ENCODE measurements around the gene CLPSL1. TPM values are rescaled to one million over a fixed set of nuclear protein-coding genes. Genes with fewer than 3 reads are reported as not detected.

CLPSL1 gene
- total RNA-seq, 1 experiment from 2014 or later, result not detected

- DNase-seq (no peak), ATAC-seq (no peak)
- Histone ChIP-seq H3K36me3 (ENCODE audit: low read depth, low read length) (no peaks in the 10 kb centered on the region), H3K9me2 (replicated peaks; ENCODE audit: low read length) (no peaks in the 10 kb centered on the region), H3K4me1 (ENCODE audit: insufficient read depth, low read length) (no peaks in the 10 kb centered on the region), H3K27me3 (ENCODE audit: low read length) (no peaks in the 10 kb centered on the region), H2AFZ (ENCODE audit: low read length) (no peak overlapping the region), H3K27ac (ENCODE audit: low read length) (no peak overlapping the region), H3K79me2 (ENCODE audit: low read length) (no peaks in the 10 kb centered on the region), H3K4me3 (ENCODE audit: low read length) (no peak overlapping the region), H3K4me2 (ENCODE audit: low read length) (no peak overlapping the region), H3F3A (ENCODE audit: low read length, unreplicated experiment) (no peaks in the 10 kb centered on the region), H3K9me3 (ENCODE audit: low read length) (no peaks in the 10 kb centered on the region), H3K9ac (ENCODE audit: low read length) (no peak overlapping the region), H4K20me1 (ENCODE audit: low read length) (no peaks in the 10 kb centered on the region)
- intact Hi-C loops (cut with micrococcal nuclease), result no loop called here
- POLR2A ChIA-PET (ENCODE audit: unreplicated experiment), result no interaction called here
- no peak for TF ChIP-seq EZH2 (IDR thresholded peaks at IDR 0.05; ENCODE audit: low read length, unreplicated experiment)
- TF ChIP-seq, protein P1, sequence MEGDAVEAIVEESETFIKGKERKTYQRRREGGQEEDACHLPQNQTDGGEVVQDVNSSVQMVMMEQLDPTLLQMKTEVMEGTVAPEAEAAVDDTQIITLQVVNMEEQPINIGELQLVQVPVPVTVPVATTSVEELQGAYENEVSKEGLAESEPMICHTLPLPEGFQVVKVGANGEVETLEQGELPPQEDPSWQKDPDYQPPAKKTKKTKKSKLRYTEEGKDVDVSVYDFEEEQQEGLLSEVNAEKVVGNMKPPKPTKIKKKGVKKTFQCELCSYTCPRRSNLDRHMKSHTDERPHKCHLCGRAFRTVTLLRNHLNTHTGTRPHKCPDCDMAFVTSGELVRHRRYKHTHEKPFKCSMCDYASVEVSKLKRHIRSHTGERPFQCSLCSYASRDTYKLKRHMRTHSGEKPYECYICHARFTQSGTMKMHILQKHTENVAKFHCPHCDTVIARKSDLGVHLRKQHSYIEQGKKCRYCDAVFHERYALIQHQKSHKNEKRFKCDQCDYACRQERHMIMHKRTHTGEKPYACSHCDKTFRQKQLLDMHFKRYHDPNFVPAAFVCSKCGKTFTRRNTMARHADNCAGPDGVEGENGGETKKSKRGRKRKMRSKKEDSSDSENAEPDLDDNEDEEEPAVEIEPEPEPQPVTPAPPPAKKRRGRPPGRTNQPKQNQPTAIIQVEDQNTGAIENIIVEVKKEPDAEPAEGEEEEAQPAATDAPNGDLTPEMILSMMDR (conservative IDR thresholded peaks at IDR 0.05; ENCODE audit: low read depth, low read length), result no peak
- no peak for TF ChIP-seq EZH2phosphoT487 (IDR thresholded peaks at IDR 0.05; ENCODE audit: borderline replicate concordance, low read length)
- CTCF ChIA-PET, result no interaction called here
- no TSS peak for BruUV-seq (replicated peaks)
These were observed 43.9 kb downstream of the CLPSL1 start for GRCh38 chr6:35824552-35825192.

GRCh38 chr6:35829306-35829705 is 48.5 kb downstream of the CLPSL1 start:
- DNase-seq (no peak), ATAC-seq (no peak)
- ChIA-PET CTCF (no interaction called here), POLR2A (ENCODE audit: unreplicated experiment) (no interaction called here)
- H3K27ac ChIP-seq (ENCODE audit: low read length), result no peak overlapping the region
- H3K4me3 ChIP-seq (ENCODE audit: low read length), result no peak overlapping the region
- no peaks in the 10 kb centered on the region for H4K20me1 ChIP-seq (ENCODE audit: low read length)
- intact Hi-C loops (cut with micrococcal nuclease), result no loop called here
- H3K9ac ChIP-seq (ENCODE audit: low read length), result no peak overlapping the region
- H3K36me3 ChIP-seq (ENCODE audit: low read depth, low read length), result peaks cover 19% of the 10 kb centered on the region
- H3K9me2 ChIP-seq (replicated peaks; ENCODE audit: low read length), result no peaks in the 10 kb centered on the region
- BruUV-seq (replicated peaks), result no TSS peak
- H3K9me3 ChIP-seq (ENCODE audit: low read length), result no peaks in the 10 kb centered on the region
- H2AFZ ChIP-seq (ENCODE audit: low read length), result no peak overlapping the region
- H3K4me2 ChIP-seq (ENCODE audit: low read length), result no peak overlapping the region
- H3F3A ChIP-seq (ENCODE audit: low read length, unreplicated experiment), result no peaks in the 10 kb centered on the region
- H3K27me3 ChIP-seq (ENCODE audit: low read length), result no peaks in the 10 kb centered on the region
- no peak for TF ChIP-seq EZH2phosphoT487 (IDR thresholded peaks at IDR 0.05; ENCODE audit: borderline replicate concordance, low read length)
- TF ChIP-seq EZH2 (IDR thresholded peaks at IDR 0.05; ENCODE audit: low read length, unreplicated experiment), result no peak
- TF ChIP-seq, protein P1 (conservative IDR thresholded peaks at IDR 0.05; ENCODE audit: low read depth, low read length), result no peak
- no peaks in the 10 kb centered on the region for H3K79me2 ChIP-seq (ENCODE audit: low read length)
- no peaks in the 10 kb centered on the region for H3K4me1 ChIP-seq (ENCODE audit: insufficient read depth, low read length)

- no TSS peak for BruUV-seq (replicated peaks)
- H3K79me2 ChIP-seq (ENCODE audit: low read length), result no peaks in the 10 kb centered on the region
- H3K9ac ChIP-seq (ENCODE audit: low read length), result no peak overlapping the region
- ChIA-PET CTCF (interaction anchor here (0.5 kb wide), 1 partner anchor 309 kb away, joined by 5 read pairs; no protein-coding TSS in a partner anchor), POLR2A (ENCODE audit: unreplicated experiment) (no interaction called here)
- no peaks in the 10 kb centered on the region for H4K20me1 ChIP-seq (ENCODE audit: low read length)
- ATAC-seq (no peak), DNase-seq (no peak)
- intact Hi-C loops (cut with micrococcal nuclease), result no loop called here
- no peaks in the 10 kb centered on the region for H3K9me2 ChIP-seq (replicated peaks; ENCODE audit: low read length)
- no peak overlapping the region for H3K27ac ChIP-seq (ENCODE audit: low read length)
- H3K27me3 ChIP-seq (ENCODE audit: low read length), result no peaks in the 10 kb centered on the region
- peaks cover 35% of the 10 kb centered on the region for H3K36me3 ChIP-seq (ENCODE audit: low read depth, low read length)
- no peaks in the 10 kb centered on the region for H3K9me3 ChIP-seq (ENCODE audit: low read length)
- no peak overlapping the region for H2AFZ ChIP-seq (ENCODE audit: low read length)
- no peaks in the 10 kb centered on the region for H3F3A ChIP-seq (ENCODE audit: low read length, unreplicated experiment)
- no peak overlapping the region for H3K4me3 ChIP-seq (ENCODE audit: low read length)
- H3K4me1 ChIP-seq (ENCODE audit: insufficient read depth, low read length), result no peaks in the 10 kb centered on the region
- H3K4me2 ChIP-seq (ENCODE audit: low read length), result no peak overlapping the region
- no peak for TF ChIP-seq EZH2 (IDR thresholded peaks at IDR 0.05; ENCODE audit: low read length, unreplicated experiment)
- TF ChIP-seq EZH2phosphoT487 (IDR thresholded peaks at IDR 0.05; ENCODE audit: borderline replicate concordance, low read length), result no peak
- TF ChIP-seq, protein P1 (conservative IDR thresholded peaks at IDR 0.05; ENCODE audit: low read depth, low read length), result no peak
These were observed 50.6 kb downstream of the CLPSL1 start for GRCh38 chr6:35831257-35832007.

Measured in PC-3 (cell line).